Caco-2 (cell line): Measurements from ENCODE around the gene SPDYE6. TPM values are rescaled to one million over a fixed set of nuclear protein-coding genes. Genes with fewer than 3 reads are reported as not detected.

ENCODE experiments used
- BruUV-seq: library from RNA; stranded (reverse); fragments of 400-500 nt; replicated peaks from 2 replicates; lab custom pipeline; 2021; lab: Mats Ljungman, UMichigan
- CTCF ChIA-PET: fragments of 300-600 bp; sonication (Branson Sonifier 250); formaldehyde crosslinking; loops from one replicate; lab custom pipeline; 2022; ENCODE audit warnings: antibody characterized with exemption; lab: Charles Lee
- POLR2A ChIA-PET: fragments of 300-600 bp; sonication (Branson Sonifier 250); formaldehyde crosslinking; loops from one replicate; lab custom pipeline; 2022; ENCODE audit warnings: antibody characterized with exemption; lab: Charles Lee
- DNase-seq, 2 experiments: peaks; one replicate each; pipeline versions ENCODE4 v3.0.0 to v3.0.0-alpha.2; 2020 to 2022
- H3K27me3 ChIP-seq: replicated peaks from 2 replicates; pipeline ENCODE4 v1.6.0; 2011; ENCODE audit warnings: low read length; ENCODE audit not compliant: control insufficient read depth, insufficient read depth
- H3K36me3 ChIP-seq: 2 replicates; pipeline ENCODE4 v1.5.1; 2011; ENCODE audit warnings: low read length; ENCODE audit not compliant: control insufficient read depth, insufficient read depth
- H3K4me1 ChIP-seq: fragments of 250-450 bp; sonication (Bioruptor Pico); 2 replicates; pipeline ENCODE4 v1.5.1; 2020; ENCODE audit warnings: mild to moderate bottlenecking
- H3K4me3 ChIP-seq: 2 replicates; pipeline ENCODE4 v1.5.1; 2011; ENCODE audit warnings: low read depth, mild to moderate bottlenecking, control low read depth, low read length
- H3K9me3 ChIP-seq: fragments of 250-450 bp; sonication (Bioruptor Pico); 2 replicates; pipeline ENCODE4 v1.5.1; 2020; ENCODE audit warnings: mild to moderate bottlenecking, moderate library complexity
- H3K27ac Mint-ChIP-seq: one replicate; pipeline ENCODE4 v1.8.0; 2022; ENCODE audit warnings: mixed read lengths; ENCODE audit not compliant: unreplicated experiment
- H3K27me3 Mint-ChIP-seq: one replicate; pipeline ENCODE4 v1.8.0; 2022; ENCODE audit warnings: mixed read lengths; ENCODE audit not compliant: insufficient read depth, unreplicated experiment
- H3K36me3 Mint-ChIP-seq: one replicate; pipeline ENCODE4 v1.8.0; 2022; ENCODE audit warnings: mild to moderate bottlenecking, mixed read lengths; ENCODE audit not compliant: insufficient read depth, unreplicated experiment
- H3K4me1 Mint-ChIP-seq: one replicate; pipeline ENCODE4 v1.8.0; 2022; ENCODE audit warnings: low read depth, mixed read lengths; ENCODE audit not compliant: unreplicated experiment
- H3K4me3 Mint-ChIP-seq: one replicate; pipeline ENCODE4 v1.8.0; 2022; ENCODE audit warnings: mild to moderate bottlenecking, moderate library complexity, mixed read lengths; ENCODE audit not compliant: unreplicated experiment
- H3K9me3 Mint-ChIP-seq: one replicate; pipeline ENCODE4 v1.8.0; 2022; ENCODE audit warnings: mixed read lengths; ENCODE audit not compliant: unreplicated experiment
- CTCF ChIP-seq, 2 experiments: fragments of 200-600 bp in 1 of 2; IDR thresholded peaks; 1 replicate in 1 of 2; 2 replicates in 1 of 2; pipeline versions ENCODE4 v1.5.1 to v1.8.0; 2011 to 2022; ENCODE audit warnings: antibody characterized with exemption in 1 of 2, control low read depth in 1 of 2, inconsistent platforms in 1 of 2, low read depth in 1 of 2, low read length in 1 of 2, mild to moderate bottlenecking in 1 of 2, moderate library complexity in 1 of 2; ENCODE audit not compliant: insufficient read depth in 1 of 2, severe bottlenecking in 1 of 2, unreplicated experiment in 1 of 2
- intact Hi-C: fragments of 100-400 bp; cut with micrococcal nuclease; formaldehyde crosslinking; loops from one replicate; pipeline ENCODE4 v1.10.0; 2022; ENCODE audit not compliant: unreplicated experiment
- total RNA-seq: library from RNA; stranded (reverse); gene quantifications from 2 replicates; pipeline ENCODE4 v1.2.3, GENCODE V29; 2022

SPDYE6 gene
- total RNA-seq, 1 experiment from 2014 or later = not detected

- POLR2A ChIA-PET = no interaction called here
- peaks cover 7% of the 10 kb centered on the region for H3K4me1 Mint-ChIP-seq
- TF ChIP-seq CTCF (IDR thresholded peaks at IDR 0.05; ENCODE audit: insufficient read depth in 1 of 2, low read depth in 1 of 2, low read length in 1 of 2, severe bottlenecking in 1 of 2, unreplicated experiment in 1 of 2) = no peak
- H3K27me3 Mint-ChIP-seq = no peaks in the 10 kb centered on the region
- Histone ChIP-seq H3K9me3 (no peaks in the 10 kb centered on the region), H3K4me1 (peaks cover 12% of the 10 kb centered on the region; the same call in 1 of the 2 replicates), H3K4me3 (no peak overlapping the region), H3K36me3 (no peaks in the 10 kb centered on the region), H3K27me3 (no peaks in the 10 kb centered on the region)
- intact Hi-C loops = no loop called here
- no TSS peak for BruUV-seq
- no peak overlapping the region for H3K4me3 Mint-ChIP-seq
- H3K9me3 Mint-ChIP-seq = no peaks in the 10 kb centered on the region
- H3K27ac Mint-ChIP-seq = no peak overlapping the region
- peaks cover 6% of the 10 kb centered on the region for H3K36me3 Mint-ChIP-seq
- DNase-seq = no peak
- CTCF ChIA-PET = no interaction called here
Observed at GRCh38 chr7:102310414-102310815, 45.8 kb downstream of the SPDYE6 start.

GRCh38 chr7:102306916-102307677 lies 49.1 kb downstream of the SPDYE6 start:
- no peak for DNase-seq
- intact Hi-C loops = no loop called here
- CTCF ChIA-PET = no interaction called here
- Histone ChIP-seq H3K36me3 (no peaks in the 10 kb centered on the region), H3K4me1 (peaks cover 4% of the 10 kb centered on the region; the same call in 1 of the 2 replicates), H3K4me3 (no peak overlapping the region), H3K27me3 (no peaks in the 10 kb centered on the region), H3K9me3 (no peaks in the 10 kb centered on the region)
- TF ChIP-seq CTCF (IDR thresholded peaks at IDR 0.05; ENCODE audit: insufficient read depth in 1 of 2, low read depth in 1 of 2, low read length in 1 of 2, severe bottlenecking in 1 of 2, unreplicated experiment in 1 of 2) = no peak
- Mint-ChIP-seq H3K9me3 (no peaks in the 10 kb centered on the region), H3K4me3 (no peak overlapping the region), H3K27ac (no peak overlapping the region), H3K27me3 (no peaks in the 10 kb centered on the region), H3K4me1 (no peaks in the 10 kb centered on the region), H3K36me3 (peaks cover 6% of the 10 kb centered on the region)
- POLR2A ChIA-PET = no interaction called here
- BruUV-seq = no TSS peak

GRCh38 chr7:102305414-102306268 lies 50.6 kb downstream of the SPDYE6 start:
- H3K9me3 ChIP-seq = no peaks in the 10 kb centered on the region
- ChIA-PET CTCF (no interaction called here), POLR2A (no interaction called here)
- Mint-ChIP-seq H3K9me3 (no peaks in the 10 kb centered on the region), H3K4me1 (no peaks in the 10 kb centered on the region), H3K4me3 (no peak overlapping the region), H3K36me3 (no peaks in the 10 kb centered on the region), H3K27me3 (no peaks in the 10 kb centered on the region), H3K27ac (no peak overlapping the region)
- no peak for TF ChIP-seq CTCF (IDR thresholded peaks at IDR 0.05; ENCODE audit: insufficient read depth in 1 of 2, low read depth in 1 of 2, low read length in 1 of 2, severe bottlenecking in 1 of 2, unreplicated experiment in 1 of 2)
- intact Hi-C loops = no loop called here
- no peaks in the 10 kb centered on the region for H3K27me3 ChIP-seq
- BruUV-seq = no TSS peak
- DNase-seq = no peak
- 0 out of 2 replicates have a peak, but pooled peaks cover 3% of the 10 kb centered on the region for H3K4me1 ChIP-seq
- no peaks in the 10 kb centered on the region for H3K36me3 ChIP-seq
- no peak overlapping the region for H3K4me3 ChIP-seq
